A549 (cell line): ENCODE results near the gene HOXA7. TPM values are rescaled to one million over a fixed set of nuclear protein-coding genes. Genes with fewer than 3 reads are reported as not detected.

Experiments
- ATAC-seq, 2 experiments: fragments of 200-7000 bp in 1 of 2; fragments of >200 bp in 1 of 2; cut with Nextera tagmentation in 1 of 2; cut with Tn5 transposase in 1 of 2; 3 replicates each; pipeline versions ENCODE4 v1.8.0 to v1.9.1; 2018 to 2020; ENCODE audit warnings: mild to moderate bottlenecking in 1 of 2, moderate library complexity in 1 of 2
- CTCF ChIA-PET: fragments of 300-600 bp; sonication (Branson Sonifier 250); formaldehyde crosslinking; extraction: SDS; loops from one replicate; lab custom pipeline; 2021; ENCODE audit warnings: antibody characterized with exemption, inconsistent platforms; lab: Yijun Ruan, JAX
- POLR2A ChIA-PET: fragments of 350-600 bp; formaldehyde crosslinking; extraction: SDS; loops from one replicate; lab custom pipeline; 2021; ENCODE audit warnings: antibody characterized with exemption, inconsistent platforms; lab: Yijun Ruan, JAX
- DNase-seq, 2 experiments: peaks; one replicate each; pipeline versions ENCODE4 v3.0.0 to v3.0.0-alpha.2; 2011 to 2016; ENCODE audit warnings: low read depth in 1 of 2, low spot score in 1 of 2
- FAIRE-seq: peaks from 2 replicates; lab custom pipeline; 2011; peaks lifted over from hg19 to GRCh38; lab: Jason Lieb, UNC
- H3K27ac ChIP-seq, 2 experiments: fragments of >200 bp; sonication (Bioruptor Twin); formaldehyde crosslinking; 3 replicates each; pipeline ENCODE4 v1.5.1; 2016 to 2017
- H3K4me1 ChIP-seq: fragments of >200 bp; sonication (Bioruptor Twin); formaldehyde crosslinking; 3 replicates; pipeline ENCODE4 v1.6.1; 2016
- H3K4me2 ChIP-seq: fragments of >200 bp; sonication (Bioruptor Twin); formaldehyde crosslinking; 3 replicates; pipeline ENCODE4 v1.6.1; 2016
- H3K4me3 ChIP-seq: fragments of >200 bp; sonication (Bioruptor Twin); formaldehyde crosslinking; 3 replicates; pipeline ENCODE4 v1.5.1; 2016
- H3K9me3 ChIP-seq: fragments of >200 bp; sonication (Bioruptor Twin); formaldehyde crosslinking; 3 replicates; pipeline ENCODE4 v1.6.1; 2016
- BHLHE40 ChIP-seq: IDR thresholded peaks from 2 replicates; pipeline ENCODE4 v1.6.1; 2012; ENCODE audit warnings: low read depth, low read length, inconsistent platforms
- CBX8 ChIP-seq: fragments of 200-600 bp; sonication (generic); IDR thresholded peaks from 2 replicates; pipeline ENCODE4 v1.6.1; 2016
- CEBPB ChIP-seq, 2 experiments: fragments of >200 bp in 1 of 2; sonication (Bioruptor Twin) in 1 of 2; formaldehyde crosslinking in 1 of 2; IDR thresholded peaks; 2 replicates each; pipeline ENCODE4 v1.6.1; 2012 to 2016
- E2F6 ChIP-seq: IDR thresholded peaks from 2 replicates; pipeline ENCODE4 v1.6.1; 2012; ENCODE audit warnings: low read depth, borderline replicate concordance
- ELK1 ChIP-seq: fragments of 150-350 bp; IDR thresholded peaks from 2 replicates; pipeline ENCODE4 v1.6.1; 2014; ENCODE audit warnings: low read depth, mild to moderate bottlenecking, low read length
- EP300 ChIP-seq, 2 experiments: fragments of >200 bp; sonication (Bioruptor Twin); formaldehyde crosslinking; IDR thresholded peaks; 2 replicates in 1 of 2; 3 replicates in 1 of 2; pipeline ENCODE4 v1.6.1; 2016 to 2017
- ESRRA ChIP-seq: fragments of 150-350 bp; IDR thresholded peaks from 2 replicates; pipeline ENCODE4 v1.6.1; 2014; ENCODE audit warnings: mild to moderate bottlenecking, low read length, borderline replicate concordance
- FOSB ChIP-seq: fragments of 250-450 bp; sonication (Bioruptor Pico); IDR thresholded peaks from 2 replicates; pipeline ENCODE4 v1.5.0; 2020; ENCODE audit warnings: mild to moderate bottlenecking, moderate library complexity
- FOXS1 ChIP-seq: fragments of 250-450 bp; sonication (Bioruptor Pico); IDR thresholded peaks from 2 replicates; pipeline ENCODE4 v1.5.0; 2020; ENCODE audit warnings: mild to moderate bottlenecking, moderate library complexity
- HES2 ChIP-seq: fragments of >200 bp; sonication (Bioruptor Twin); formaldehyde crosslinking; IDR thresholded peaks from 2 replicates; pipeline ENCODE4 v1.6.1; 2016
- HOXB5 ChIP-seq: fragments of 250-450 bp; sonication (Bioruptor Pico); IDR thresholded peaks from 2 replicates; pipeline ENCODE4 v1.5.0; 2020; ENCODE audit warnings: mild to moderate bottlenecking, moderate library complexity
- JUN ChIP-seq, 2 experiments: fragments of >200 bp; sonication (Bioruptor Twin); formaldehyde crosslinking; IDR thresholded peaks; 2 replicates in 1 of 2; 3 replicates in 1 of 2; pipeline ENCODE4 v1.6.1; 2016 to 2017
- KDM1A ChIP-seq: fragments of 200-600 bp; sonication (generic); IDR thresholded peaks from 2 replicates; pipeline ENCODE4 v1.6.1; 2016; ENCODE audit warnings: low read depth, mild to moderate bottlenecking
- MAFK ChIP-seq: fragments of 450-650 bp; IDR thresholded peaks from 2 replicates; pipeline ENCODE4 v1.6.1; 2014; ENCODE audit not compliant: partially characterized antibody
- MAZ ChIP-seq: fragments of 150-350 bp; IDR thresholded peaks from 2 replicates; pipeline ENCODE4 v1.6.1; 2014; ENCODE audit warnings: antibody characterized with exemption, low read depth, low read length, borderline replicate concordance
- NPAS2 ChIP-seq: fragments of 250-450 bp; sonication (Bioruptor Pico); IDR thresholded peaks from 2 replicates; pipeline ENCODE4 v1.8.0; 2022; ENCODE audit warnings: mild to moderate bottlenecking, moderate library complexity, borderline replicate concordance
- POLR2AphosphoS2 ChIP-seq: conservative IDR thresholded peaks from 2 replicates; pipeline ENCODE4 v1.6.1; 2012; ENCODE audit warnings: low read length, improper control_type of control experiment, inconsistent platforms
- SMC3 ChIP-seq: fragments of >200 bp; sonication (Bioruptor Twin); formaldehyde crosslinking; IDR thresholded peaks from 3 replicates; pipeline ENCODE4 v1.6.1; 2018; ENCODE audit warnings: inconsistent platforms
- ZNF302 ChIP-seq: fragments of 250-450 bp; sonication (Bioruptor Pico); IDR thresholded peaks from 2 replicates; pipeline ENCODE4 v1.9.0; 2021; ENCODE audit warnings: inconsistent platforms, mild to moderate bottlenecking, moderate library complexity
- ZSCAN20 ChIP-seq: fragments of 250-450 bp; sonication (Bioruptor Pico); IDR thresholded peaks from 2 replicates; pipeline ENCODE4 v1.8.0; 2022; ENCODE audit warnings: mild to moderate bottlenecking, moderate library complexity
- WGBS: methylation state at CpG from one replicate; pipeline ENCODE4 v1.1.6; 2017; ENCODE audit errors: missing lambda C conversion rate; 5-methylcytosine and 5-hydroxymethylcytosine counted together
- polyA plus RNA-seq, 4 experiments: library from polyadenylated mRNA; depleted of rRNA in 3 of 4; stranded (reverse); fragments of >200 nt; fragmentation: RNase III in 1 of 4; extraction: RNeasy Plus Mini Kit Qiagen cat#74134 plus additional on column Dnase treatment in 1 of 4; gene quantifications; 2 replicates in 3 of 4; 3 replicates in 1 of 4; pipeline ENCODE4 v1.2.3, GENCODE V29; 2011 to 2017
- TF ChIP-seq, protein P1 (sequence below): fragments of 250-450 bp; sonication (Bioruptor Pico); IDR thresholded peaks from 2 replicates; pipeline ENCODE4 v1.5.0; 2020; ENCODE audit warnings: low read depth, mild to moderate bottlenecking, moderate library complexity

Gene HOXA7
- polyA plus RNA-seq, 2 of the 4 experiments (the other 2 are of a cell fraction), result 4.1 to 4.8 TPM

- Histone ChIP-seq H3K4me2 (no peak overlapping the region), H3K9me3 (no peaks in the 10 kb centered on the region), H3K4me1 (peaks cover 9% of the 10 kb centered on the region; the same call in 1 of the 3 replicates), H3K27ac (no peak overlapping the region), H3K4me3 (no peak overlapping the region)
- DNase-seq (no peak), FAIRE-seq (no peak), ATAC-seq (no peak)
- CTCF ChIA-PET, result interaction anchor here (1.6 to 4.8 kb wide), 3 partner anchors 12 to 902 kb away, joined by 6 to 58 read pairs (median 34); no protein-coding TSS in a partner anchor
- no peak for TF ChIP-seq FOSB
- no peak for TF ChIP-seq JUN (IDR thresholded peaks at IDR 0.05)
- POLR2A ChIA-PET, result no interaction called here
- 96% methylated on average over 2 of the region's 2 CpGs for WGBS
Observed at GRCh38 chr7:27194002-27194352, 37.5 kb upstream of the HOXA7 start.

DNA sequence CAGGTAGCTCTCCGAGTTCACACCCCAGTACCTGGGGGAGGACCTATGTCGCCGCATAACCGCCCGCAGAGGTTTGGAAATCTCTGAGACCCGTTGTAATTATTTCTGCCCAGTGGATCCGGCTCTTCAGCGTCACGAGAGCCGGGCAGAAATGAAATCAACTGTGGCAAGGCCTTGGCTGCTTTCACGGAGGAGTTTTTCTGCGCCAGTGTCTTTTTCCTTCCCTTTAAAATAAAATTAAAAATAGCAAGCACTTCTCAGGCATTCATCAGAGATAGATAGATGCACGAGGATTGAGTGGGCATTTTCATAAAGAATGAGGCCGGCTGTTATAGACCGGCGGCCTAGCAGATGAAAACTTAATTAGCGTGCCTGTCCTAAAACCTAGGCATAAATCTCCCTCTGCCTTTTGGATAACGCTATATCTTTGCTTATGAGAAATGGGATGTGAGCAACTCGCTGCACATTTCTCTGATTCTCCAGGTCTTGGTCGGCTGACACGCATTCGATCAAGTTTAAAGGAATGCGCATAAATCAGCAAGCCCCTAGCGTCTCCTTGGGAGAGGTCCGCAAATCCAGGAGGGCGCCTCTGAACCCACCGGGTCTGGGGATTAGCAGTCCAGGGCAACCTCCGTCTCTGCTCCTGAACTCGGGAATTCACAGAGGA, 37.0 kb upstream of the HOXA7 start:
- POLR2A ChIA-PET, result no interaction called here
- 88% methylated on average over 29 of the region's 29 CpGs for WGBS
- Histone ChIP-seq H3K27ac (no peak overlapping the region), H3K4me1 (peaks cover 4% of the 10 kb centered on the region; the same call in 1 of the 3 replicates), H3K4me2 (no peak overlapping the region), H3K4me3 (no peak overlapping the region), H3K9me3 (no peaks in the 10 kb centered on the region)
- FAIRE-seq (no peak), DNase-seq (no peak), ATAC-seq (no peak)
- CTCF ChIA-PET, result interaction anchor here (0.6 to 4.8 kb wide), 5 partner anchors 14 to 902 kb away, joined by 3 to 58 read pairs (median 30); no protein-coding TSS in a partner anchor
- TF ChIP-seq BHLHE40 (no peak), CBX8 (no peak), NPAS2 (CRISPR knock-in tag) (no peak), HES2 (no peak), SMC3 (no peak), MAFK (no peak), E2F6 (no peak), ZNF302 (no peak), ESRRA (no peak), FOXS1 (CRISPR knock-in tag) (no peak), JUN (IDR thresholded peaks at IDR 0.05) (no peak), HOXB5 (no peak), MAZ (no peak), ZSCAN20 (CRISPR knock-in tag) (no peak), EP300 (IDR thresholded peaks at IDR 0.05) (no peak), CEBPB (IDR thresholded peaks at IDR 0.05) (no peak), ELK1 (no peak), KDM1A (no peak), POLR2AphosphoS2 (no peak)
- TF ChIP-seq, protein P1, sequence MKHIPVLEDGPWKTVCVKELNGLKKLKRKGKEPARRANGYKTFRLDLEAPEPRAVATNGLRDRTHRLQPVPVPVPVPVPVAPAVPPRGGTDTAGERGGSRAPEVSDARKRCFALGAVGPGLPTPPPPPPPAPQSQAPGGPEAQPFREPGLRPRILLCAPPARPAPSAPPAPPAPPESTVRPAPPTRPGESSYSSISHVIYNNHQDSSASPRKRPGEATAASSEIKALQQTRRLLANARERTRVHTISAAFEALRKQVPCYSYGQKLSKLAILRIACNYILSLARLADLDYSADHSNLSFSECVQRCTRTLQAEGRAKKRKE (CRISPR knock-in tag), result no peak
